GM10266 (cell line): ENCODE results near the gene CCDC47.
"Not testable (repeated sequence)": the region's sequence is repeated elsewhere in the genome, so short reads cannot be mapped to it uniquely, and the experiment has no call there.

ENCODE experiments used
- DNase-seq: peaks from one replicate; pipeline ENCODE4 v3.0.0; 2012; ENCODE audit errors: extremely low spot score
- TF ChIP-seq, protein P1 (sequence below): IDR thresholded peaks from 2 replicates; pipeline ENCODE4 v1.5.1; 2012; ENCODE audit warnings: mild to moderate bottlenecking, low read depth; ENCODE audit not compliant: control insufficient read depth, insufficient read depth; ENCODE audit errors: missing control alignments

The CCDC47 gene

DNA sequence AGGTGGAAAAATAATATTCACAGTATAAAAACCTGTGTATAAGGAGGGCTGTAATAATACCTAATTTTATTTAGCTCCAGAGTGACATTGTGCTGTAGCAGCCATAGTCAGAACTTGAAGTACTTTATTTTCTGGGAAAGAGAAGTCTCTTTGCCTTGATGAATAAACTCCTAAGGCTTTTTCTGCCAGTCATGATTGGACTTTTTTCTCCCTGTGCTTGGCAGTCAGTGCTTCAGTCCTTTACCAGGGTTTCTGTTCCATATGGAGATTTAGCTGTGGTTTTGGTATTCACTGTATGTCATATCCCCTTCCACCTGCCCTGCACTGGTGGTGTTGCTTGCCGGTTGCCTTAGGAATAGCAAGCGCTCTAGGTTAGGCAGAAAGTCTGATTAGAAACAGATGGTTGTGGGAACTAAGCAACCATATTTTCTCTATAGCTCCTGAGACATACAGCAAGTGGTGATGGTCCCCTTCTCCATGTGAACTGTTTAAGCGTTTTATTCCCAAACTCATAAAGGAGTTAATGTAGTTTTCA is 25.2 kb upstream of the CCDC47 start:
- DNase-seq = no peak

DNA sequence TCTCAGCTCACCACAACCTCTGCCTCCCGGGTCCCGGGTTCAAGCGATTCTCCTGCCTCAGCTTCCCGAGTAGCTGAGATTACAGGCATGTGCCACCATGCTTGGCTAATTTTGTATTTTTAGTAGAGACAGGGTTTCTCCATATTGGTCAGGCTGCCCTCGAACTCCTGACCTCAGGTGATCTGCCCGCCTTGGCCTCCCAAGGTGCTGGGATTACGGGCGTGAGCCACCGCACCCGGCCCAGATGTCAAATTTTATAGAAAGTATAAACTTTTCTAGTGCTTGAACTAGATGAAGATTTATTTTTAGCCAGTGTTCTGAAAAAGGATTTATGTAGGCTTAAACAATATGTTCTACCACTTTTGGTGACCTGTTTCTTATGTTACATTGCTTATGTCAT is 23.0 kb upstream of the CCDC47 start:
- DNase-seq = not testable (repeated sequence)

More for the DNA sequence above, 25.2 kb upstream of the CCDC47 start:
- TF ChIP-seq, protein P1, sequence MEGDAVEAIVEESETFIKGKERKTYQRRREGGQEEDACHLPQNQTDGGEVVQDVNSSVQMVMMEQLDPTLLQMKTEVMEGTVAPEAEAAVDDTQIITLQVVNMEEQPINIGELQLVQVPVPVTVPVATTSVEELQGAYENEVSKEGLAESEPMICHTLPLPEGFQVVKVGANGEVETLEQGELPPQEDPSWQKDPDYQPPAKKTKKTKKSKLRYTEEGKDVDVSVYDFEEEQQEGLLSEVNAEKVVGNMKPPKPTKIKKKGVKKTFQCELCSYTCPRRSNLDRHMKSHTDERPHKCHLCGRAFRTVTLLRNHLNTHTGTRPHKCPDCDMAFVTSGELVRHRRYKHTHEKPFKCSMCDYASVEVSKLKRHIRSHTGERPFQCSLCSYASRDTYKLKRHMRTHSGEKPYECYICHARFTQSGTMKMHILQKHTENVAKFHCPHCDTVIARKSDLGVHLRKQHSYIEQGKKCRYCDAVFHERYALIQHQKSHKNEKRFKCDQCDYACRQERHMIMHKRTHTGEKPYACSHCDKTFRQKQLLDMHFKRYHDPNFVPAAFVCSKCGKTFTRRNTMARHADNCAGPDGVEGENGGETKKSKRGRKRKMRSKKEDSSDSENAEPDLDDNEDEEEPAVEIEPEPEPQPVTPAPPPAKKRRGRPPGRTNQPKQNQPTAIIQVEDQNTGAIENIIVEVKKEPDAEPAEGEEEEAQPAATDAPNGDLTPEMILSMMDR = no peak

GRCh38 chr17:63792055-63792729 is 18.8 kb upstream of the CCDC47 start:
- TF ChIP-seq, protein P1 = no peak
- DNase-seq = no peak

DNA sequence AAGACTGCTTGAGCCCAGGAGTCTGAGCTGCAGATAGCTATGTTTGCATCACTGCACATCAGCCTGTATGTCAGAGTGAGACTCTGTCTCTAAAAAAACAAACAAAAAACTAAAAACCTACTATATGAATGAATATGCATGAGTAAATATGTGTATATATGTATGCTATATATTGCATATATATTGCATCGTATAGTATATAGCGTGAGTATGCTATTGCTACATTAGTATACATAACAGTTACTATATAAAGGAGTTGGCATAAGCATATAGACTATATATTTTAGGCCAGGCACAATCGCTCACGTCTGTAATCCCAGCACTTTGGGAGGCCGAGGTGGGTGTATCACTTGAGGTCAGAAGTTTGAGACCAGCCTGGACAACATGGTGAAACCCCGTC is 16.7 kb upstream of the CCDC47 start:
- TF ChIP-seq, protein P1 = no peak
- no peak for DNase-seq

GRCh38 chr17:63786971-63787711 is 13.7 kb upstream of the CCDC47 start:
- TF ChIP-seq, protein P1 = no peak
- DNase-seq = no peak

- DNase-seq = no peak
- TF ChIP-seq, protein P1 = no peak
Measured at GRCh38 chr17:63786117-63786516, 12.7 kb upstream of the CCDC47 start.

- DNase-seq = no peak
- TF ChIP-seq, protein P1 = no peak
Measured at GRCh38 chr17:63785556-63785955, 12.2 kb upstream of the CCDC47 start.
